Prostate gland (tissue), 2 donors: ENCODE measurements around the gene ULK3.
A peak's percentile ranks its signal among the peaks of the same experiment; 100 is the strongest.

Source experiments
- POLR2A ChIP-seq: fragments of 450-650 bp; IDR thresholded peaks from one replicate; pipeline ENCODE4 v1.6.1; 2016; ENCODE audit warnings: antibody characterized with exemption, mild to moderate bottlenecking
- POLR2AphosphoS5 ChIP-seq: sonication (generic); formaldehyde crosslinking; IDR thresholded peaks from one replicate; pipeline ENCODE4 v1.6.1; 2017; ENCODE audit warnings: antibody characterized with exemption
- TF ChIP-seq, protein P1 (sequence below), 4 experiments: fragments of 200-600 bp in 2 of 4; fragments of 450-650 bp in 2 of 4; sonication (generic) in 2 of 4; IDR thresholded peaks; 1 replicate in 3 of 4; 2 replicates in 1 of 4; pipeline ENCODE4 v1.5.1; 2016 to 2019; ENCODE audit warnings: antibody characterized with exemption in 4 of 4, mild to moderate bottlenecking in 2 of 4, moderate library complexity in 2 of 4

DNA sequence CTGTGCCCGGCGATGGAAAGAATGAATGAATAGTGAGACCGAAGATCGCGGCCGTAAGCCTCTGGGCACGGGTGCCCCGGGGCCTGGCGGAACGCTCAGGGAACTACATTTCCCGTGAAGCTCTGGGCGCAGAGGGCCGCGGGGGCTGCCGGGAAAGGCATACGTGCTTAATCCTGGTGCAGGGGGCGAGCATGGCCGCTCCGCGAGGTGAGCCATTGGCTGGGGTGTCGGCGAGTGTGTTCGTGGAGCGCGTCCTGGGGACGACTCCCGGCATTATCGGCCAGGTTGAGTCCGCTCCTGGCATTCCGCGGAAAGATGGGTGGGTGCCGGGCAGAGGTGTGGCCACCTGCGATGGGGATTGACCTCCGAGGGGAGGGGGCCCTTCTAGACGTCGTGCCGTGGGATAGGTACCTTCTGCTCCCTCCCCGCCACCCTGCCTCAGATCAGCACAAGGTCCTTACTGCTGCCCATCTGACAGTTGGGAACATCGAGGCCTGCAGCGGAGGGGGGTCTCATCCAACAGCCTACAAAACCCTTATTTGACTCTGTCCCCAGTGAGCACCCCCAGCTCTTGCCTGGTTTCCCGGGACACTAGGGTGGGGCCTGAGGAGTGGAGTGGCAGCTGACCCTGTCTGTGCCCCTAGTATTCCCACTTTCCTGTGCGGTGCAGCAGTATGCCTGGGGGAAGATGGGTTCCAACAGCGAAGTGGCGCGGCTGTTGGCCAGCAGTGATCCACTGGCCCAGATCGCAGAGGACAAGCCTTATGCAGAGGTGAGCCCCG is 47.1 kb upstream of the ULK3 start, which contains the start of gene MPI:
- TF ChIP-seq, protein P1, sequence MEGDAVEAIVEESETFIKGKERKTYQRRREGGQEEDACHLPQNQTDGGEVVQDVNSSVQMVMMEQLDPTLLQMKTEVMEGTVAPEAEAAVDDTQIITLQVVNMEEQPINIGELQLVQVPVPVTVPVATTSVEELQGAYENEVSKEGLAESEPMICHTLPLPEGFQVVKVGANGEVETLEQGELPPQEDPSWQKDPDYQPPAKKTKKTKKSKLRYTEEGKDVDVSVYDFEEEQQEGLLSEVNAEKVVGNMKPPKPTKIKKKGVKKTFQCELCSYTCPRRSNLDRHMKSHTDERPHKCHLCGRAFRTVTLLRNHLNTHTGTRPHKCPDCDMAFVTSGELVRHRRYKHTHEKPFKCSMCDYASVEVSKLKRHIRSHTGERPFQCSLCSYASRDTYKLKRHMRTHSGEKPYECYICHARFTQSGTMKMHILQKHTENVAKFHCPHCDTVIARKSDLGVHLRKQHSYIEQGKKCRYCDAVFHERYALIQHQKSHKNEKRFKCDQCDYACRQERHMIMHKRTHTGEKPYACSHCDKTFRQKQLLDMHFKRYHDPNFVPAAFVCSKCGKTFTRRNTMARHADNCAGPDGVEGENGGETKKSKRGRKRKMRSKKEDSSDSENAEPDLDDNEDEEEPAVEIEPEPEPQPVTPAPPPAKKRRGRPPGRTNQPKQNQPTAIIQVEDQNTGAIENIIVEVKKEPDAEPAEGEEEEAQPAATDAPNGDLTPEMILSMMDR (IDR thresholded peaks at IDR 0.05) = peak in 3 of 4 experiments; percentile 22 to 56 (median 48)
- peak; percentile 52 for TF ChIP-seq POLR2A
- TF ChIP-seq POLR2AphosphoS5 = peak; percentile 93
